GM10248 (cell line): Measurements from ENCODE around the gene CAST.

Source experiments
- CTCF ChIA-PET: fragments of 300-600 bp; sonication (Branson Sonifier 250); formaldehyde crosslinking; extraction: SDS; loops from one replicate; lab custom pipeline; 2021; ENCODE audit warnings: antibody characterized with exemption; lab: Yijun Ruan, JAX
- POLR2A ChIA-PET: fragments of 350-650 bp; sonication (Branson Sonifier 250); formaldehyde crosslinking; extraction: SDS; loops from one replicate; lab custom pipeline; 2020; ENCODE audit warnings: antibody characterized with exemption; lab: Yijun Ruan, JAX
- DNase-seq: peaks from one replicate; pipeline ENCODE4 v3.0.0; 2012; ENCODE audit errors: extremely low spot score
- TF ChIP-seq, protein P1 (sequence below): IDR thresholded peaks from 2 replicates; pipeline ENCODE4 v1.5.1; 2012; ENCODE audit warnings: mild to moderate bottlenecking, low read depth; ENCODE audit errors: extremely low read depth, missing control alignments, control extremely low read depth

The CAST gene

DNA sequence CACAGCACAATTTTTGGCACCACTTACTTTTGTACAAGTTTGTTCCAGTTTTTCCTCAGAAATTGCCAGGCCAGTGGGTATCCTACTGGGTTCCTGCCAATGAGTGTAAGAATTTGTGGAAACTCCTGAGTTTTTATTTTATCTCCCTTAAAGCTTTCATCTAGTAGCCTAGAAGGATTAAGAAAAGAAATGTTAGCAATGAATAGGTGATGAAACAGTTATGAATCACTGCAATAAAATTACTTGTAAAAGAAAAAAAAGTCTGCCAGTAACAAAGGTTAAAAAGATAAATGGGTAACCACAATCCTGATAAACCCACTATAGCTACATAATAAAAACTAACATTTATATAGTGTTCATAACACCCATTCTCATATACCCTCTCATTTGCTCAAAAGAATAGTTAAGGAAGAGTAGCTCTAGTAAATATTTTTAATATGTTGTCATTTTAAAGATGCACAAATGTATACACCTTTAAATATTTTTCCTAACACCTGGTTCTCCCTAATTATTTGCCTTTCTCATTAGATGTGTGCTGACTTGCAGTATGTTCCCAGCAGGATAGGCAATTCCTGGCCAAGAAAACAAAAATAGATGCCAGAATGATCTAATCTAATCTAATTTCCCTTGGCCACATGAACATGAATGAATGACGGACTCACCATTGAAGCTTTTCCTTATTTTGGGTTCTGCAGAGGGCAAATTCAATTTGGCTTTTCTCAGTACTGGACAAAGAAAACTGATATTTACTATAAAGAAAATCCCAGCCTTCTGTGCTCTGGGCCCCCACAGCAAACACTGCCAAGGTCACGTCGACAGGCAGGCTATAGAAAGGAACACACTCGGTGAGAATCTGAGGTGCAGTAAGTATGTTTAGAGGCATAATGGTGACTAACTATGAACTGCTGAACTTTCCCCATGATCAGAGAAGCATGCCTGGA is 119.1 kb downstream of the CAST start:
- TF ChIP-seq, protein P1, sequence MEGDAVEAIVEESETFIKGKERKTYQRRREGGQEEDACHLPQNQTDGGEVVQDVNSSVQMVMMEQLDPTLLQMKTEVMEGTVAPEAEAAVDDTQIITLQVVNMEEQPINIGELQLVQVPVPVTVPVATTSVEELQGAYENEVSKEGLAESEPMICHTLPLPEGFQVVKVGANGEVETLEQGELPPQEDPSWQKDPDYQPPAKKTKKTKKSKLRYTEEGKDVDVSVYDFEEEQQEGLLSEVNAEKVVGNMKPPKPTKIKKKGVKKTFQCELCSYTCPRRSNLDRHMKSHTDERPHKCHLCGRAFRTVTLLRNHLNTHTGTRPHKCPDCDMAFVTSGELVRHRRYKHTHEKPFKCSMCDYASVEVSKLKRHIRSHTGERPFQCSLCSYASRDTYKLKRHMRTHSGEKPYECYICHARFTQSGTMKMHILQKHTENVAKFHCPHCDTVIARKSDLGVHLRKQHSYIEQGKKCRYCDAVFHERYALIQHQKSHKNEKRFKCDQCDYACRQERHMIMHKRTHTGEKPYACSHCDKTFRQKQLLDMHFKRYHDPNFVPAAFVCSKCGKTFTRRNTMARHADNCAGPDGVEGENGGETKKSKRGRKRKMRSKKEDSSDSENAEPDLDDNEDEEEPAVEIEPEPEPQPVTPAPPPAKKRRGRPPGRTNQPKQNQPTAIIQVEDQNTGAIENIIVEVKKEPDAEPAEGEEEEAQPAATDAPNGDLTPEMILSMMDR, result no peak
- DNase-seq, result no peak
- CTCF ChIA-PET, result interaction anchor here (1.0 kb wide), 1 partner anchor 362 kb away, joined by 3 read pairs; no protein-coding TSS in a partner anchor
- POLR2A ChIA-PET, result interaction anchor here (0.6 kb wide), 1 partner anchor 27 kb away, joined by 5 read pairs; no protein-coding TSS in a partner anchor

DNA sequence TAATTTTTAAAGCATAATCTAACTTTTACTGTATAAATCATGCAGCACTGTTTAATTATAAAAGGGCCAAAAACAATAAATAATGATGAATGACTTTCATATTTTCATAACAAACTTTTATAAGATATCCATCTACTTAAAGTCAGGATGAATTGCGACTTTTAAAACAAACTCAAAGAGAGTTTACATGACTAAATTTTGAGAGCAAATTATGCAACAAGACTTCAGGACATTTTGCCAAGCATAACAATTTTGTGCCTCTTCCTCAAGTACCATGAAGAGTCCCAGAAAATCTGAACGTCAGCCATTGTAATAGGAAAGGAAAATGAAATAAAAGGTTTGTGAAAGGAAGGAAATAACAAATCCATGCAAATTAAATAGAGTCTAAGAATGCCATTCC is 121.2 kb downstream of the CAST start:
- CTCF ChIA-PET, result no interaction called here
- TF ChIP-seq, protein P1, result no peak
- POLR2A ChIA-PET, result no interaction called here
- DNase-seq, result no peak

DNA sequence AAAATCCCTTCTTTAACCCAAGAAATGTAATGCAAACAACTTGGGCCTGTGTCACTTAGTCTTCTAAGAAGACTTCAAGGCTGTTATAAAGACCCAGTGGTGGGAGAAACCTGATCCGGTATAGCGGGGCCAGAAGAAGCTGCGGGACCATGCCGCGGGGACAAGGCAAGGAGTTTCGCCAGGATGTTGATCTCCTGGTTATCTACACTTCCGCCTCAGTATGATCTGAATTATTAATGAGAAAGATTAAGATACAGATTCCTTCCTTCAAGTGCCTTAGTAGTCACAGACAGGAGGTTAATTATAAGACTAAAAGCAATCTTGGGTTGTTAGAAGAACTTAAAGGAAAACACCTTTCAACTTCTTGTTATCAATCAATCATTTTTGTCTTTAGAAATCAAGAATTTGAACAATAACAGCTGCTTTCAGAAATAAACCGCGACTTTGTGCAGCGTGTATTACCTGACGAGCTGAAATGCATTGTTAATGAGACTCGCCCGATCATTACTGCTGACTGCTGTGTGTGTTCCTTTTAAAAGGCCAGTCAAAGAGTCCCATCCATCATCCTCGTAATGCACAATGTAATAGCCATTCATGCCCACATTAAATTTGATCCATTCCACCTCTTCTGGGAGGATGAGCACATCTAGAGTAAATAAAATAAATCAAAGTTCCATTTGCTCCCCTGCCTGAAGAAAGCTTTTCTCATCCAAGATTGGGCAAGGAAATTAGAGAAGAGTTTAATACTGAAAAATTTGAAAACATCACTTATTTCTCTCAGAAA is 123.3 kb downstream of the CAST start:
- DNase-seq, result no peak
- POLR2A ChIA-PET, result no interaction called here
- TF ChIP-seq, protein P1, result no peak
- CTCF ChIA-PET, result interaction anchor here (0.7 to 1.7 kb wide), 6 partner anchors 10 to 377 kb away, joined by 3 to 4 read pairs (median 3); no protein-coding TSS in a partner anchor

DNA sequence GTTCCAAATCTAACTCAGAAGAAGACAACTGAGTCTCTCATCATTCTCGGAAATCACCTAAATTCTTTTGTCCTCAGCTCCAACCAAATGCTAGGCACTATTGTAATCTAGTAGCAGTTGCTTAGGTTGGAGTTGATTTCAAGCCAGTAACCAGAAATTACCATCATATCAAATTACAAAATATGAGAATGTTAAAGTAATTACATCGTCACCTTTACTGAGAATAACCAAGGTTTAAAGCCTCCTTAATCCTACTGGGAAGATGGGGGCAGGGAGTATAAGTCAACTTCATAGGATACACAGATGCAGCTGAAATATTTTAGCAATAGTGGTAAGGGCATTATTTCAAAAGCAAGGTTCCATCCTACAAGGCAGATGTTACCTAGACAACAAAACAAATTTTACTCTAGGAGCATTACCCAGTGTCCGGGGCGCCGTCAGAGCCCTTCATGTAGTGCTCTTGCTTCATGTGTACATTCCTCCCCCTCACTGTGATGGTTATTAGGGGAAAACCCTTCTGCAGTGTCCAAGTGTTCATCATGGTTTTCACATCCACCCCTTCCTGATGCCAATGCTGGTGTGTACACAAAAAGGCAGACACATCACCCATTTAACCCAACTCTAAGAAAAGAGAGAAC is 126.1 kb downstream of the CAST start:
- TF ChIP-seq, protein P1, result no peak
- ChIA-PET POLR2A (interaction anchor here (0.6 kb wide), 1 partner anchor 27 kb away, joined by 3 read pairs; no protein-coding TSS in a partner anchor), CTCF (interaction anchor here (1.0 to 1.3 kb wide), 4 partner anchors 9 to 187 kb away, joined by 3 read pairs; no protein-coding TSS in a partner anchor)
- no peak for DNase-seq

DNA sequence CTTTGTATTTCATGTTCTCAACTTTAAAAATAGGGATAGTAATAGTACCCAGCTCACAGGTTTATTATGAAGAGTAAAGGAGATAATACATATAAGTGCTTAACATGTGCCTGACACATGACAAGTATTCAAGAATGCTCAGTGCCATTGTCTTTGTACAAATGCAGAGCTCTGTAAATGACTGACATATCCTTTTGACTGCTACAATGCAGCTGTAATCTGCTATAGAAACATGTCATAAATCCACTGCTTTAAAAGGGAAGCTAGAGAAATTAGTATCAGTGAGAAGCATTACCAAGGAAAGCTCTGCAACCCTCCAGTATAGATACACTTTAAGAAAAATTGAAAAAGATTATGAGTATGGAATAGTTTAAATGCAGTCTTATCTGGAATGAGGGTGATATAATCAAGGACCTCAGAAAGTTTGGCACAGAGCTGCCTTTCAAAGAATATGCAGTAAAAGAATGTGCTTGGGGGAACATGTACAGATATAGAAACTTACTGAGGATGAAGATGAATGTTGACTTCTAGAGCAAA is 127.7 kb downstream of the CAST start:
- no peak for DNase-seq
- ChIA-PET POLR2A (no interaction called here), CTCF (interaction anchor here (0.9 to 2.7 kb wide), 10 partner anchors 11 to 188 kb away, joined by 3 to 13 read pairs (median 3); partner anchors contain the start of gene ERAP1)
- TF ChIP-seq, protein P1, result no peak
